UCSD-AML1 (cell line): ENCODE data around the gene GRIA3.

Source experiments
- DNase-seq: peaks from one replicate; lab custom pipeline; 2025; ENCODE audit not compliant: unreplicated experiment; lab: John Stamatoyannopoulos, UW

The GRIA3 gene

GRCh38 chrX:123184219-123184865 lies at the start of gene GRIA3:
Gene GRIA3 (plus strand): TSS chrX:123184278. CDS start chrX:123184536, 258 bp downstream.
- no peak for DNase-seq

- DNase-seq: no peak
These were observed 45.6 kb upstream of the GRIA3 start for GRCh38 chrX:123138473-123138872.

GRCh38 chrX:123140454-123140853 lies 43.6 kb upstream of the GRIA3 start:
- DNase-seq: no peak

GRCh38 chrX:123140904-123141303 lies 43.2 kb upstream of the GRIA3 start:
- DNase-seq: no peak

- no peak for DNase-seq
These were observed 30.2 kb upstream of the GRIA3 start for GRCh38 chrX:123153846-123154335.

- no peak for DNase-seq
These were observed 28.8 kb upstream of the GRIA3 start for GRCh38 chrX:123155327-123155726.

GRCh38 chrX:123157586-123157985 lies 26.5 kb upstream of the GRIA3 start:
- DNase-seq: no peak

GRCh38 chrX:123159403-123159802 lies 24.7 kb upstream of the GRIA3 start:
- DNase-seq: no peak

- no peak for DNase-seq
These were observed 16.5 kb upstream of the GRIA3 start for GRCh38 chrX:123167621-123168020.

GRCh38 chrX:123169247-123169901 lies 14.7 kb upstream of the GRIA3 start:
- DNase-seq: no peak

GRCh38 chrX:123170546-123170945 lies 13.5 kb upstream of the GRIA3 start:
- DNase-seq: no peak

- no peak for DNase-seq
These were observed 12.3 kb upstream of the GRIA3 start for GRCh38 chrX:123171781-123172180.

GRCh38 chrX:123172869-123173268 lies 11.2 kb upstream of the GRIA3 start:
- no peak for DNase-seq

- no peak for DNase-seq
These were observed 10.2 kb upstream of the GRIA3 start for GRCh38 chrX:123173833-123174232.

- DNase-seq: no peak
These were observed 8.5 kb upstream of the GRIA3 start for GRCh38 chrX:123175366-123176122.

GRCh38 chrX:123181233-123181914 lies 2.7 kb upstream of the GRIA3 start:
- DNase-seq: no peak

- no peak for DNase-seq
These were observed 793 bp downstream of the GRIA3 start for GRCh38 chrX:123184866-123185276.

GRCh38 chrX:123185721-123186120 lies 1.6 kb downstream of the GRIA3 start:
- no peak for DNase-seq

- DNase-seq: no peak
These were observed 2.7 kb downstream of the GRIA3 start for GRCh38 chrX:123186801-123187200.

GRCh38 chrX:123188081-123188480 lies 4.0 kb downstream of the GRIA3 start:
- DNase-seq: no peak

- DNase-seq: no peak
These were observed 5.3 kb downstream of the GRIA3 start for GRCh38 chrX:123189338-123189737.
